WTC11 (cell line): ENCODE data around the gene TPT1. TPM values are rescaled to one million over a fixed set of nuclear protein-coding genes. Genes with fewer than 3 reads are reported as not detected.

Experiments used
- ATAC-seq: fragments of 200-7000 bp; cut with Tn5 transposase; 2 replicates; pipeline ENCODE4 v1.10.0; 2021; ENCODE audit warnings: mild to moderate bottlenecking, moderate library complexity
- CTCF ChIA-PET: fragments of 300-600 bp; sonication (Branson Sonifier 250); formaldehyde crosslinking; loops from one replicate; lab custom pipeline; 2021; ENCODE audit warnings: antibody characterized with exemption; lab: Charles Lee
- POLR2A ChIA-PET: fragments of 350-600 bp; sonication (Branson Sonifier 250); formaldehyde crosslinking; loops from one replicate; lab custom pipeline; 2021; ENCODE audit warnings: antibody characterized with exemption; lab: Charles Lee
- DNase-seq: peaks from one replicate; pipeline ENCODE4 v3.0.0; 2021; ENCODE audit warnings: low spot score
- H3K27ac Mint-ChIP-seq: 2 replicates; pipeline ENCODE4 v1.8.0; 2021; ENCODE audit warnings: mixed read lengths
- H3K27me3 Mint-ChIP-seq: 2 replicates; pipeline ENCODE4 v1.8.0; 2021; ENCODE audit warnings: low read depth, mild to moderate bottlenecking, moderate library complexity, mixed read lengths
- H3K36me3 Mint-ChIP-seq: 2 replicates; pipeline ENCODE4 v1.8.0; 2021; ENCODE audit warnings: mixed read lengths
- H3K4me1 Mint-ChIP-seq: 2 replicates; pipeline ENCODE4 v1.8.0; 2022; ENCODE audit warnings: mixed read lengths
- H3K4me3 Mint-ChIP-seq: 2 replicates; pipeline ENCODE4 v1.8.0; 2021; ENCODE audit warnings: mild to moderate bottlenecking, moderate library complexity, mixed read lengths
- H3K9me3 Mint-ChIP-seq: 2 replicates; pipeline ENCODE4 v1.8.0; 2021; ENCODE audit warnings: mixed read lengths
- ATF1 ChIP-seq: sonication (generic); formaldehyde crosslinking; IDR thresholded peaks from 2 replicates; pipeline ENCODE4 v1.8.1; 2023; ENCODE audit warnings: mild to moderate bottlenecking, moderate library complexity, missing genetic modification reagents
- CBFB ChIP-seq: sonication (generic); formaldehyde crosslinking; IDR thresholded peaks from 2 replicates; pipeline ENCODE4 v1.8.1; 2022; ENCODE audit warnings: mild to moderate bottlenecking, low read depth, missing genetic modification reagents
- FOXK1 ChIP-seq: sonication (generic); formaldehyde crosslinking; IDR thresholded peaks from 2 replicates; pipeline ENCODE4 v1.8.0; 2022; ENCODE audit warnings: mild to moderate bottlenecking, moderate library complexity, missing genetic modification reagents
- GABPB1 ChIP-seq: sonication (generic); formaldehyde crosslinking; IDR thresholded peaks from 2 replicates; pipeline ENCODE4 v1.8.1; 2023; ENCODE audit warnings: mild to moderate bottlenecking, missing genetic modification reagents
- GRHL2 ChIP-seq: fragments of 250-450 bp; sonication (Bioruptor Pico); IDR thresholded peaks from 2 replicates; pipeline ENCODE4 v1.8.0; 2022; ENCODE audit warnings: mild to moderate bottlenecking, moderate library complexity; ENCODE audit not compliant: insufficient replicate concordance, severe bottlenecking
- GTF2I ChIP-seq: fragments of 250-450 bp; sonication (Bioruptor Pico); conservative IDR thresholded peaks from 2 replicates; pipeline ENCODE4 v1.4.0; 2021; ENCODE audit warnings: mild to moderate bottlenecking
- JAZF1 ChIP-seq: fragments of 250-450 bp; sonication (Bioruptor Pico); IDR thresholded peaks from 2 replicates; pipeline ENCODE4 v1.9.0; 2021; ENCODE audit warnings: moderate library complexity, mild to moderate bottlenecking, inconsistent platforms
- JUN ChIP-seq: sonication (generic); formaldehyde crosslinking; IDR thresholded peaks from 2 replicates; pipeline ENCODE4 v1.8.0; 2023; ENCODE audit warnings: mild to moderate bottlenecking, missing genetic modification reagents
- MYBL2 ChIP-seq: sonication (generic); formaldehyde crosslinking; IDR thresholded peaks from 2 replicates; pipeline ENCODE4 v1.8.1; 2023; ENCODE audit warnings: mild to moderate bottlenecking, moderate library complexity, missing genetic modification reagents
- NFE2L1 ChIP-seq: sonication (generic); formaldehyde crosslinking; IDR thresholded peaks from 2 replicates; pipeline ENCODE4 v1.8.1; 2023; ENCODE audit warnings: missing genetic modification reagents
- NR1H2 ChIP-seq: sonication (generic); formaldehyde crosslinking; IDR thresholded peaks from 2 replicates; pipeline ENCODE4 v1.9.0; 2021; ENCODE audit warnings: mild to moderate bottlenecking, moderate library complexity, missing genetic modification reagents
- SMAD3 ChIP-seq: sonication (generic); formaldehyde crosslinking; IDR thresholded peaks from 2 replicates; pipeline ENCODE4 v1.8.0; 2022; ENCODE audit warnings: missing genetic modification reagents, mild to moderate bottlenecking, borderline replicate concordance
- SP1 ChIP-seq: sonication (generic); formaldehyde crosslinking; conservative IDR thresholded peaks from 2 replicates; pipeline ENCODE4 v1.8.1; 2022; ENCODE audit warnings: missing genetic modification reagents
- TCF7 ChIP-seq: sonication (generic); formaldehyde crosslinking; IDR thresholded peaks from 2 replicates; pipeline ENCODE4 v1.8.0; 2022; ENCODE audit warnings: mild to moderate bottlenecking, low read depth, missing genetic modification reagents, moderate library complexity
- TEAD4 ChIP-seq: sonication (generic); formaldehyde crosslinking; IDR thresholded peaks from 2 replicates; pipeline ENCODE4 v1.8.0; 2022; ENCODE audit warnings: mild to moderate bottlenecking, missing genetic modification reagents
- ZBTB21 ChIP-seq: sonication (generic); formaldehyde crosslinking; IDR thresholded peaks from 2 replicates; pipeline ENCODE4 v1.8.1; 2023; ENCODE audit warnings: mild to moderate bottlenecking, missing genetic modification reagents, borderline replicate concordance
- total RNA-seq: library from RNA; stranded (reverse); gene quantifications from 3 replicates; pipeline ENCODE4 v1.2.3, GENCODE V29; 2021
- TF ChIP-seq, protein P1 (sequence below): sonication (generic); formaldehyde crosslinking; IDR thresholded peaks from 2 replicates; pipeline ENCODE4 v1.8.0; 2023; ENCODE audit warnings: missing genetic modification reagents
- TF ChIP-seq, protein P2 (sequence below): fragments of 250-450 bp; sonication (Bioruptor Pico); IDR thresholded peaks from 2 replicates; pipeline ENCODE4 v1.9.0; 2021; ENCODE audit warnings: mild to moderate bottlenecking
- TF ChIP-seq, protein P3 (sequence below): fragments of 250-450 bp; sonication (Bioruptor Pico); IDR thresholded peaks from 2 replicates; pipeline ENCODE4 v1.9.0; 2021; ENCODE audit warnings: mild to moderate bottlenecking
- TF ChIP-seq, protein P4 (sequence below): sonication (generic); formaldehyde crosslinking; IDR thresholded peaks from 2 replicates; pipeline ENCODE4 v1.8.0; 2022; ENCODE audit warnings: mild to moderate bottlenecking, missing genetic modification reagents
- TF ChIP-seq, protein P5 (sequence below): sonication (generic); formaldehyde crosslinking; IDR thresholded peaks from 2 replicates; pipeline ENCODE4 v1.8.0; 2022; ENCODE audit warnings: missing genetic modification reagents
- TF ChIP-seq, protein P6 (sequence below): sonication (generic); formaldehyde crosslinking; IDR thresholded peaks from 2 replicates; pipeline ENCODE4 v1.8.0; 2022; ENCODE audit warnings: mild to moderate bottlenecking, missing genetic modification reagents

TPT1 gene
- total RNA-seq, 1 experiment from 2014 or later, result 1,861 TPM

DNA sequence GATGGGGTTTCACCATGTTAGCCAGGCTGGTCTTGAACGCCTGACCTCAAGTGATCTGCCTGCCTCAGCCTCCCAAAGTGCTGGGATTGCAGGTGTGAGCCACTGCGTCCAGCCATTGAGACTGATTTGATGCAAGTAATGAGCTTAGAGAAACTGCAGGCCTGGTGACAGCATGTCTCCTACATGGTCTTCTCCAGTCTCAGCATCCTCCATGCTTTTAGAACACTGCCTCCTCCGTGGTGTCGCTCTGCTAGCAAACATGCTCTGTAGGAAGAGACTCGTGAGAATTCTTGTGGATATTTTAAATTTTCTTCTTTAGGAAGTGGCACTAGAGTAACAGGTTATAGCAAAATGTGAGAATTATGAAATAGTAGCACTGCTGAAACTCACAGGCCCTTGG lies 37.1 kb downstream of the TPT1 start (continued):
- no peak for TF ChIP-seq FOXK1 (CRISPR knock-in tag)
- TF ChIP-seq, protein P1, sequence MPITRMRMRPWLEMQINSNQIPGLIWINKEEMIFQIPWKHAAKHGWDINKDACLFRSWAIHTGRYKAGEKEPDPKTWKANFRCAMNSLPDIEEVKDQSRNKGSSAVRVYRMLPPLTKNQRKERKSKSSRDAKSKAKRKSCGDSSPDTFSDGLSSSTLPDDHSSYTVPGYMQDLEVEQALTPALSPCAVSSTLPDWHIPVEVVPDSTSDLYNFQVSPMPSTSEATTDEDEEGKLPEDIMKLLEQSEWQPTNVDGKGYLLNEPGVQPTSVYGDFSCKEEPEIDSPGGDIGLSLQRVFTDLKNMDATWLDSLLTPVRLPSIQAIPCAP (CRISPR knock-in tag), result no peak
- no peak for TF ChIP-seq ATF1
- TF ChIP-seq CBFB (CRISPR knock-in tag), result no peak
- TF ChIP-seq GABPB1 (CRISPR knock-in tag), result no peak
- TF ChIP-seq TEAD4 (CRISPR knock-in tag), result no peak
- TF ChIP-seq GTF2I (CRISPR knock-in tag), result no peak

DNA sequence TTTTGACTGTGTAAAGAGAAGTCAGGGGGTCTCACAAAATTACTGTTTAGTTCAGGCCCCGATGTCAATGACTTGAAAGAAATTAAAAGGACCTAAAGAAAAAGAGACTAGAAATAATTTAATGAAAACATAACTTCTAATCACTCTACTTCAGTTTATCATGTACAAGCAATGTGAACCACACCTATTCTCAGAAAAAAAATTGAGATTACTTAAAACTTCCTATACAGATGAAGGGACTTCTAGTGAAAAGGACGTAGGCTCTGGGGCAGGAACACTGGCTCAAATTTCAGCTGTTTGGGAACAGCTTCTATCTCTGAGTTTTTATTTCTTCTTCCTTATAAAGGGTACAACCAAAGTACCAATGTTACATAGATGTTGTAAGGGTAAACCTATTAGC lies 38.0 kb downstream of the TPT1 start:
- no peak for DNase-seq
- TF ChIP-seq GRHL2 (CRISPR knock-in tag) (no peak), SP1 (CRISPR knock-in tag) (no peak), CBFB (CRISPR knock-in tag) (no peak)
- no peaks in the 10 kb centered on the region for H3K27me3 Mint-ChIP-seq
- H3K9me3 Mint-ChIP-seq, result no peaks in the 10 kb centered on the region
- ChIA-PET CTCF (interaction anchor here (1.6 to 2.6 kb wide), 2 partner anchors 22 to 257 kb away, joined by 8 to 10 read pairs; no protein-coding TSS in a partner anchor), POLR2A (interaction anchor here (0.6 to 0.8 kb wide), 2 partner anchors 9 to 718 kb away, joined by 3 to 4 read pairs; no protein-coding TSS in a partner anchor)
- no peak overlapping the region for H3K4me3 Mint-ChIP-seq
- H3K36me3 Mint-ChIP-seq, result no peaks in the 10 kb centered on the region
- ATAC-seq, result no peak
- peak overlapping the region; percentile 59; the same call in 1 of the 2 replicates for H3K27ac Mint-ChIP-seq
- H3K4me1 Mint-ChIP-seq, result peaks cover 27% of the 10 kb centered on the region

DNA sequence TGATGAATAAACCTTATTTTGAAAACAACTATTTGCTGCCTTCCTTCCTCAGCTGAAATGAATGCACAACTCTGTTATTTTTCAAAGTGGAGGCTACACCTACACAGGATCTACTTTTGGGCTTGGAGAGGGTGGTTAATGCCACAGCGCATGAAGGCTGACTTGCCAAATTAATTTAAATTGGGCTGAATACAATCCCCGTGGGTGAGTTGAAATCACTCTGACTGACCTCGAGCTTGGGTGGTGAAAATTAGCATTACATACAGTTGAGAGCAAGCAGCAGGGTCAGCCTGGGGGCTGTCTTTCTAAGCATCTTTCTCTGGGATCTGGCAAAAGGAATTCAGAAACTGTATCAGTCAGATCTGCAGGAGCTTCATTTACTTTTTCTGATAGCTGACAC lies 38.5 kb downstream of the TPT1 start:
- Mint-ChIP-seq H3K27me3 (no peaks in the 10 kb centered on the region), H3K4me1 (peaks cover 24% of the 10 kb centered on the region), H3K27ac (peak overlapping the region; percentile 59), H3K4me3 (no peak overlapping the region), H3K9me3 (no peaks in the 10 kb centered on the region), H3K36me3 (no peaks in the 10 kb centered on the region)
- ChIA-PET CTCF (interaction anchor here (1.6 to 2.6 kb wide), 2 partner anchors 21 to 256 kb away, joined by 8 to 10 read pairs; no protein-coding TSS in a partner anchor), POLR2A (interaction anchor here (0.6 kb wide), 1 partner anchor 717 kb away, joined by 4 read pairs; no protein-coding TSS in a partner anchor)
- ATAC-seq (peak; percentile 23), DNase-seq (no peak)
- TF ChIP-seq ZBTB21 (CRISPR knock-in tag) (no peak), GRHL2 (CRISPR knock-in tag) (no peak), MYBL2 (CRISPR knock-in tag) (no peak), NFE2L1 (CRISPR knock-in tag) (no peak), JUN (CRISPR knock-in tag) (no peak), SMAD3 (CRISPR knock-in tag) (no peak), TCF7 (CRISPR knock-in tag) (no peak), JAZF1 (CRISPR knock-in tag) (no peak), NR1H2 (CRISPR knock-in tag) (no peak)
- TF ChIP-seq, protein P2, sequence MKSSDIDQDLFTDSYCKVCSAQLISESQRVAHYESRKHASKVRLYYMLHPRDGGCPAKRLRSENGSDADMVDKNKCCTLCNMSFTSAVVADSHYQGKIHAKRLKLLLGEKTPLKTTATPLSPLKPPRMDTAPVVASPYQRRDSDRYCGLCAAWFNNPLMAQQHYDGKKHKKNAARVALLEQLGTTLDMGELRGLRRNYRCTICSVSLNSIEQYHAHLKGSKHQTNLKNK, result no peak
- TF ChIP-seq, protein P3, sequence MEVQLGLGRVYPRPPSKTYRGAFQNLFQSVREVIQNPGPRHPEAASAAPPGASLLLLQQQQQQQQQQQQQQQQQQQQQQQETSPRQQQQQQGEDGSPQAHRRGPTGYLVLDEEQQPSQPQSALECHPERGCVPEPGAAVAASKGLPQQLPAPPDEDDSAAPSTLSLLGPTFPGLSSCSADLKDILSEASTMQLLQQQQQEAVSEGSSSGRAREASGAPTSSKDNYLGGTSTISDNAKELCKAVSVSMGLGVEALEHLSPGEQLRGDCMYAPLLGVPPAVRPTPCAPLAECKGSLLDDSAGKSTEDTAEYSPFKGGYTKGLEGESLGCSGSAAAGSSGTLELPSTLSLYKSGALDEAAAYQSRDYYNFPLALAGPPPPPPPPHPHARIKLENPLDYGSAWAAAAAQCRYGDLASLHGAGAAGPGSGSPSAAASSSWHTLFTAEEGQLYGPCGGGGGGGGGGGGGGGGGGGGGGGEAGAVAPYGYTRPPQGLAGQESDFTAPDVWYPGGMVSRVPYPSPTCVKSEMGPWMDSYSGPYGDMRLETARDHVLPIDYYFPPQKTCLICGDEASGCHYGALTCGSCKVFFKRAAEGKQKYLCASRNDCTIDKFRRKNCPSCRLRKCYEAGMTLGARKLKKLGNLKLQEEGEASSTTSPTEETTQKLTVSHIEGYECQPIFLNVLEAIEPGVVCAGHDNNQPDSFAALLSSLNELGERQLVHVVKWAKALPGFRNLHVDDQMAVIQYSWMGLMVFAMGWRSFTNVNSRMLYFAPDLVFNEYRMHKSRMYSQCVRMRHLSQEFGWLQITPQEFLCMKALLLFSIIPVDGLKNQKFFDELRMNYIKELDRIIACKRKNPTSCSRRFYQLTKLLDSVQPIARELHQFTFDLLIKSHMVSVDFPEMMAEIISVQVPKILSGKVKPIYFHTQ, result no peak
- TF ChIP-seq, protein P4, sequence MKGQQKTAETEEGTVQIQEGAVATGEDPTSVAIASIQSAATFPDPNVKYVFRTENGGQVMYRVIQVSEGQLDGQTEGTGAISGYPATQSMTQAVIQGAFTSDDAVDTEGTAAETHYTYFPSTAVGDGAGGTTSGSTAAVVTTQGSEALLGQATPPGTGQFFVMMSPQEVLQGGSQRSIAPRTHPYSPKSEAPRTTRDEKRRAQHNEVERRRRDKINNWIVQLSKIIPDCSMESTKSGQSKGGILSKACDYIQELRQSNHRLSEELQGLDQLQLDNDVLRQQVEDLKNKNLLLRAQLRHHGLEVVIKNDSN, result no peak
- TF ChIP-seq, protein P5, sequence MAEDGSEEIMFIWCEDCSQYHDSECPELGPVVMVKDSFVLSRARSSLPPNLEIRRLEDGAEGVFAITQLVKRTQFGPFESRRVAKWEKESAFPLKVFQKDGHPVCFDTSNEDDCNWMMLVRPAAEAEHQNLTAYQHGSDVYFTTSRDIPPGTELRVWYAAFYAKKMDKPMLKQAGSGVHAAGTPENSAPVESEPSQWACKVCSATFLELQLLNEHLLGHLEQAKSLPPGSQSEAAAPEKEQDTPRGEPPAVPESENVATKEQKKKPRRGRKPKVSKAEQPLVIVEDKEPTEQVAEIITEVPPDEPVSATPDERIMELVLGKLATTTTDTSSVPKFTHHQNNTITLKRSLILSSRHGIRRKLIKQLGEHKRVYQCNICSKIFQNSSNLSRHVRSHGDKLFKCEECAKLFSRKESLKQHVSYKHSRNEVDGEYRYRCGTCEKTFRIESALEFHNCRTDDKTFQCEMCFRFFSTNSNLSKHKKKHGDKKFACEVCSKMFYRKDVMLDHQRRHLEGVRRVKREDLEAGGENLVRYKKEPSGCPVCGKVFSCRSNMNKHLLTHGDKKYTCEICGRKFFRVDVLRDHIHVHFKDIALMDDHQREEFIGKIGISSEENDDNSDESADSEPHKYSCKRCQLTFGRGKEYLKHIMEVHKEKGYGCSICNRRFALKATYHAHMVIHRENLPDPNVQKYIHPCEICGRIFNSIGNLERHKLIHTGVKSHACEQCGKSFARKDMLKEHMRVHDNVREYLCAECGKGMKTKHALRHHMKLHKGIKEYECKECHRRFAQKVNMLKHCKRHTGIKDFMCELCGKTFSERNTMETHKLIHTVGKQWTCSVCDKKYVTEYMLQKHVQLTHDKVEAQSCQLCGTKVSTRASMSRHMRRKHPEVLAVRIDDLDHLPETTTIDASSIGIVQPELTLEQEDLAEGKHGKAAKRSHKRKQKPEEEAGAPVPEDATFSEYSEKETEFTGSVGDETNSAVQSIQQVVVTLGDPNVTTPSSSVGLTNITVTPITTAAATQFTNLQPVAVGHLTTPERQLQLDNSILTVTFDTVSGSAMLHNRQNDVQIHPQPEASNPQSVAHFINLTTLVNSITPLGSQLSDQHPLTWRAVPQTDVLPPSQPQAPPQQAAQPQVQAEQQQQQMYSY, result no peak
- TF ChIP-seq, protein P6, sequence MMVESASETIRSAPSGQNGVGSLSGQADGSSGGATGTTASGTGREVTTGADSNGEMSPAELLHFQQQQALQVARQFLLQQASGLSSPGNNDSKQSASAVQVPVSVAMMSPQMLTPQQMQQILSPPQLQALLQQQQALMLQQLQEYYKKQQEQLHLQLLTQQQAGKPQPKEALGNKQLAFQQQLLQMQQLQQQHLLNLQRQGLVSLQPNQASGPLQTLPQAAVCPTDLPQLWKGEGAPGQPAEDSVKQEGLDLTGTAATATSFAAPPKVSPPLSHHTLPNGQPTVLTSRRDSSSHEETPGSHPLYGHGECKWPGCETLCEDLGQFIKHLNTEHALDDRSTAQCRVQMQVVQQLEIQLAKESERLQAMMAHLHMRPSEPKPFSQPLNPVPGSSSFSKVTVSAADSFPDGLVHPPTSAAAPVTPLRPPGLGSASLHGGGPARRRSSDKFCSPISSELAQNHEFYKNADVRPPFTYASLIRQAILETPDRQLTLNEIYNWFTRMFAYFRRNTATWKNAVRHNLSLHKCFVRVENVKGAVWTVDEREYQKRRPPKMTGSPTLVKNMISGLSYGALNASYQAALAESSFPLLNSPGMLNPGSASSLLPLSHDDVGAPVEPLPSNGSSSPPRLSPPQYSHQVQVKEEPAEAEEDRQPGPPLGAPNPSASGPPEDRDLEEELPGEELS, result no peak
